ENCODE data around the gene TENM3.

- TF ChIP-seq, protein P1, sequence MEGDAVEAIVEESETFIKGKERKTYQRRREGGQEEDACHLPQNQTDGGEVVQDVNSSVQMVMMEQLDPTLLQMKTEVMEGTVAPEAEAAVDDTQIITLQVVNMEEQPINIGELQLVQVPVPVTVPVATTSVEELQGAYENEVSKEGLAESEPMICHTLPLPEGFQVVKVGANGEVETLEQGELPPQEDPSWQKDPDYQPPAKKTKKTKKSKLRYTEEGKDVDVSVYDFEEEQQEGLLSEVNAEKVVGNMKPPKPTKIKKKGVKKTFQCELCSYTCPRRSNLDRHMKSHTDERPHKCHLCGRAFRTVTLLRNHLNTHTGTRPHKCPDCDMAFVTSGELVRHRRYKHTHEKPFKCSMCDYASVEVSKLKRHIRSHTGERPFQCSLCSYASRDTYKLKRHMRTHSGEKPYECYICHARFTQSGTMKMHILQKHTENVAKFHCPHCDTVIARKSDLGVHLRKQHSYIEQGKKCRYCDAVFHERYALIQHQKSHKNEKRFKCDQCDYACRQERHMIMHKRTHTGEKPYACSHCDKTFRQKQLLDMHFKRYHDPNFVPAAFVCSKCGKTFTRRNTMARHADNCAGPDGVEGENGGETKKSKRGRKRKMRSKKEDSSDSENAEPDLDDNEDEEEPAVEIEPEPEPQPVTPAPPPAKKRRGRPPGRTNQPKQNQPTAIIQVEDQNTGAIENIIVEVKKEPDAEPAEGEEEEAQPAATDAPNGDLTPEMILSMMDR (IDR thresholded peaks at IDR 0.05; ENCODE audit: low read length), result no peak
- TF ChIP-seq EZH2 (IDR thresholded peaks at IDR 0.05; ENCODE audit: borderline replicate concordance, low read length), result no peak
Measured at GRCh38 chr4:182280436-182281111, 37.4 kb downstream of the TENM3 start.
